ENCODE data around the gene MAP2K5.

GRCh38 chr15:67573194-67573593, 30.7 kb downstream of the MAP2K5 start:
- TF ChIP-seq, protein P1, sequence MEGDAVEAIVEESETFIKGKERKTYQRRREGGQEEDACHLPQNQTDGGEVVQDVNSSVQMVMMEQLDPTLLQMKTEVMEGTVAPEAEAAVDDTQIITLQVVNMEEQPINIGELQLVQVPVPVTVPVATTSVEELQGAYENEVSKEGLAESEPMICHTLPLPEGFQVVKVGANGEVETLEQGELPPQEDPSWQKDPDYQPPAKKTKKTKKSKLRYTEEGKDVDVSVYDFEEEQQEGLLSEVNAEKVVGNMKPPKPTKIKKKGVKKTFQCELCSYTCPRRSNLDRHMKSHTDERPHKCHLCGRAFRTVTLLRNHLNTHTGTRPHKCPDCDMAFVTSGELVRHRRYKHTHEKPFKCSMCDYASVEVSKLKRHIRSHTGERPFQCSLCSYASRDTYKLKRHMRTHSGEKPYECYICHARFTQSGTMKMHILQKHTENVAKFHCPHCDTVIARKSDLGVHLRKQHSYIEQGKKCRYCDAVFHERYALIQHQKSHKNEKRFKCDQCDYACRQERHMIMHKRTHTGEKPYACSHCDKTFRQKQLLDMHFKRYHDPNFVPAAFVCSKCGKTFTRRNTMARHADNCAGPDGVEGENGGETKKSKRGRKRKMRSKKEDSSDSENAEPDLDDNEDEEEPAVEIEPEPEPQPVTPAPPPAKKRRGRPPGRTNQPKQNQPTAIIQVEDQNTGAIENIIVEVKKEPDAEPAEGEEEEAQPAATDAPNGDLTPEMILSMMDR (IDR thresholded peaks at IDR 0.05; ENCODE audit: poor library complexity), result no peak
- TF ChIP-seq EZH2phosphoT487 (IDR thresholded peaks at IDR 0.05; ENCODE audit: low read depth, severe bottlenecking, unreplicated experiment), result no peak
